Fibroblast of villous mesenchyme (primary cell): ENCODE measurements around the gene EIF4E1B. TPM values are rescaled to one million over a fixed set of nuclear protein-coding genes. Genes with fewer than 3 reads are reported as not detected.

ENCODE experiments used
- DNase-seq: peaks from one replicate; pipeline ENCODE4 v3.0.0-alpha.2; 2010; ENCODE audit warnings: low read depth
- H3K4me3 ChIP-seq: 2 replicates; pipeline ENCODE4 v1.5.1; 2011; ENCODE audit warnings: low read depth, mild to moderate bottlenecking, low read length
- CTCF ChIP-seq: IDR thresholded peaks from 2 replicates; pipeline ENCODE4 v1.5.1; 2012; ENCODE audit warnings: low read depth, mild to moderate bottlenecking, low read length; ENCODE audit not compliant: insufficient read depth
- total RNA-seq: library from RNA; depleted of rRNA; stranded (reverse); fragments of >200 nt; gene quantifications from 2 replicates; pipeline ENCODE4 v1.2.3, GENCODE V29; 2012

Gene EIF4E1B
- total RNA-seq, 1 donor: not detected

DNA sequence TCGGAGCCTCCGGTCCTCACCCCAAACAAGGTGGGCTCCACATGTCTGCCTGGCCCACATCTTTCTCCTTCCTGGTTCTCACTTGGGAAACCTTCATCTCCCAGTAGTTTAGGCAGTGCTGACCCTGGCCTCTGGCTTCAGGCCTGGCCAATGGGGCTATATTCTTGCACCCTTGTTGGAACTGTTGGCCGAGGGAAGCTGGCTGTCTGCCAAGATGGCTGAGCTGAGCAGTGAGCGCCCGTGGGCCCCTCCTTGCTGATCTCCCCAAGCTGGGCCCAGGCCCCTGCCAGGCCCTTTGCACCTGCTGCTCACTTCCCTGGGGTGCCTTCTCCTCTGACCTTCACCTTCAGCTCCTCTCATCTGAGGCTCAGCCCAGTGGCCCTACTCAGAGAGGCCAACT is 48.1 kb downstream of the EIF4E1B start:
- H3K4me3 ChIP-seq: no peak overlapping the region
- no peak for TF ChIP-seq CTCF

DNA sequence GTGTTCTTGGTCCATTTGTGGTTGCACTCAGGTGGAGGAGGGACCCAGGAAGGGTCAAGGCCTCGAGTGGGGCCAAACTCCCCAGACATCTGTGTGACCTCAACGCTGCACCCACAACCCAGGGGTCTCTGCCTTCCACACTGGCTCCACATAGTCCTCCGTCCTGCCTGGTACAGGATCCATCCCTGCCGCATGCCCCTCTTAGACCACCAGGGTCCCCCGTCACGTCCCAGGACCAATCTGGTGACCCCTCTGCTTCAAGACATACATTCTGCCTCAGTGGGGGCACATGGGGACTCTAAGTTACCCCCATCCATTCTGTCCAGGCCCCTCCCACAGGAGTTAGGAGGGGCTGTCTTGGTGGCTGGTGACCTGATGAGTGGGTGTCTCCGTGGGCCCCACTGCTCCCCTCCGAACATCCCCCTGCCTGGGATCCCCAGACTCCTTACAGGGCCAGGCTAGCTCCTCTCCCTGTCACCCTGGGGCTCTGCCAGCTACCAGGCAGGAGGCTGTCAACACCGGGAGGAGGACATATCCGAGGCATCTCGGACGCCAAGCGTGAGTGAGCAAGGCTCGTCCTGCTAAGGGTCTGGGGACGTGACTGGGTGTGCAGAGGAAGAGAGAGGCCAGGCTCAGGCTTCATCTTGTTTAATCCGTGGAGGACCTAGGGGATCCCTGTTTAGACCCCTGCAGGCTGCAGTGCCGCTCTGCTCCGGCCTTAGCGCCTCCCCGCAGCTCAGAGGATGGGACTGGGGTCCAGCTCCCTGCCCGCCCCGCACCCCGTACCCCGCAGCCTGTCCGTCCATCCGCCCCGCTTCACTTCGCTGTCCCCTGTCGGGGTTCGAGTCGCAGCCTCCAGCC is 49.1 kb downstream of the EIF4E1B start:
- DNase-seq: no peak
- H3K4me3 ChIP-seq: no peak overlapping the region
- no peak for TF ChIP-seq CTCF

More for the DNA sequence above, 48.1 kb downstream of the EIF4E1B start:
- no peak for DNase-seq

GRCh38 chr5:176680226-176680563 is 49.7 kb downstream of the EIF4E1B start:
- no peak for DNase-seq
- H3K4me3 ChIP-seq: no peak overlapping the region
- no peak for TF ChIP-seq CTCF

DNA sequence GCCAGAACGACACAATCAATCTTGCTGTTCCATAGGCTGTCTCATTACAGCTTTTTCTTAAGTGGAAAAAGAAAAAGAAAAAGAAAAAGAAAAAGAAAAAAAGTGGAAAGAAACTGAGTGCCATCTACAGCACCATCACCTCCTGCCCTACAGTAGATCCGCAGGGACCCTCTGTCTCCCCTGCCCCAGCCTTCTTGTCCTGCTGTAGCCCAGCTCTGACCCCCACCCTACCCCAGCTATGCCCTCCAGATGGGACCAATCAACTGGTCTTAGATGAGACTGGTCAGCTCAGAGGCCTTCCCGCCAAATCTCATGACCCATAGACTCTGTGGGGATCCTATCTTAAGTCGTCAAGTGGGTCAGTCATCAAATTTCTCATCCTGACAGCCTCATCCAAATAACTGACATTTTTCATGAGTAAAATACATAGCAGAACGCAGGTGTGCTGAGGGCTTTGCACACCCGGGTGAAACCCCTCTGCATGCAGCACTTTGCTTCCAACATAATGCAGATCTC is 51.6 kb downstream of the EIF4E1B start:
- no peak for DNase-seq
- H3K4me3 ChIP-seq: no peak overlapping the region

GRCh38 chr5:176685010-176685409 is 54.5 kb downstream of the EIF4E1B start:
- DNase-seq: no peak
- H3K4me3 ChIP-seq: no peak overlapping the region
- no peak for TF ChIP-seq CTCF

More for the DNA sequence above, 51.6 kb downstream of the EIF4E1B start:
- no peak for TF ChIP-seq CTCF

- no peak overlapping the region for H3K4me3 ChIP-seq
- DNase-seq: no peak
- TF ChIP-seq CTCF: no peak
Observed at GRCh38 chr5:176687247-176687646, 56.8 kb downstream of the EIF4E1B start.
